GM23338 (cell line): Measurements from ENCODE around the gene RPS6KC1. TPM values are rescaled to one million over a fixed set of nuclear protein-coding genes. Genes with fewer than 3 reads are reported as not detected.

ENCODE experiments used
- ATAC-seq: fragments of 200-7000 bp; cut with Tn5 transposase; 3 replicates; pipeline ENCODE4 v1.9.1; 2020
- DNase-seq: peaks from one replicate; pipeline ENCODE4 v3.0.0-alpha.2; 2015; ENCODE audit warnings: low spot score
- H2AFZ ChIP-seq: fragments of 200-600 bp; sonication (generic); 2 replicates; pipeline ENCODE4 v1.8.0; 2016; ENCODE audit warnings: antibody characterized with exemption, mild to moderate bottlenecking, moderate library complexity
- H3F3A ChIP-seq: fragments of 200-600 bp; sonication (generic); replicated peaks from 2 replicates; pipeline ENCODE4 v1.8.0; 2017; ENCODE audit warnings: antibody characterized with exemption, mixed run types, low read depth
- H3K27ac ChIP-seq: fragments of 200-600 bp; sonication (generic); 2 replicates; pipeline ENCODE4 v1.6.1; 2016; ENCODE audit warnings: low read depth
- H3K27me3 ChIP-seq: fragments of 200-600 bp; sonication (generic); 2 replicates; pipeline ENCODE4 v1.8.0; 2016; ENCODE audit warnings: mild to moderate bottlenecking, mixed run types, moderate library complexity; ENCODE audit not compliant: insufficient read depth
- H3K36me3 ChIP-seq: fragments of 200-600 bp; sonication (generic); 2 replicates; pipeline ENCODE4 v1.8.0; 2016; ENCODE audit warnings: mild to moderate bottlenecking; ENCODE audit not compliant: insufficient read depth
- H3K4me1 ChIP-seq: fragments of 200-600 bp; sonication (generic); 2 replicates; pipeline ENCODE4 v1.8.0; 2016; ENCODE audit warnings: mild to moderate bottlenecking, moderate library complexity; ENCODE audit not compliant: insufficient read depth
- H3K4me2 ChIP-seq: fragments of 200-600 bp; sonication (generic); 2 replicates; pipeline ENCODE4 v1.7.1; 2017; ENCODE audit warnings: mixed run types
- H3K4me3 ChIP-seq: fragments of 200-600 bp; sonication (generic); 2 replicates; pipeline ENCODE4 v1.6.1; 2016; ENCODE audit warnings: mixed run types
- H3K79me2 ChIP-seq: fragments of 200-600 bp; sonication (generic); replicated peaks from 2 replicates; pipeline ENCODE4 v1.8.0; 2017; ENCODE audit warnings: mild to moderate bottlenecking; ENCODE audit not compliant: insufficient read depth
- H3K9me2 ChIP-seq: fragments of 200-600 bp; sonication (generic); 2 replicates; pipeline ENCODE4 v1.8.0; 2017; ENCODE audit not compliant: insufficient read depth
- H4K20me1 ChIP-seq: fragments of 200-600 bp; sonication (generic); replicated peaks from 2 replicates; pipeline ENCODE4 v1.8.0; 2017; ENCODE audit warnings: mild to moderate bottlenecking; ENCODE audit not compliant: insufficient read depth
- H3K27ac Mint-ChIP-seq: 2 replicates; pipeline ENCODE4 v1.8.0; 2020; ENCODE audit warnings: inconsistent platforms, mild to moderate bottlenecking, moderate library complexity, mixed read lengths
- H3K27me3 Mint-ChIP-seq: 3 replicates; pipeline ENCODE4 v1.8.0; 2022; ENCODE audit warnings: low read depth, mild to moderate bottlenecking, moderate library complexity, mixed read lengths, inconsistent platforms; ENCODE audit not compliant: insufficient read depth, poor library complexity
- H3K36me3 Mint-ChIP-seq: 3 replicates; pipeline ENCODE4 v1.8.0; 2021; ENCODE audit warnings: low read depth, mild to moderate bottlenecking, inconsistent platforms, moderate library complexity, mixed read lengths
- H3K4me1 Mint-ChIP-seq: 3 replicates; pipeline ENCODE4 v1.8.0; 2020; ENCODE audit warnings: mild to moderate bottlenecking, inconsistent platforms, mixed read lengths
- H3K4me3 Mint-ChIP-seq: 3 replicates; pipeline ENCODE4 v1.8.0; 2021; ENCODE audit warnings: moderate library complexity, mild to moderate bottlenecking, inconsistent platforms, mixed read lengths
- H3K9me3 Mint-ChIP-seq: 3 replicates; pipeline ENCODE4 v1.8.0; 2020; ENCODE audit warnings: moderate library complexity, mild to moderate bottlenecking, inconsistent platforms, mixed read lengths
- CREB1 ChIP-seq: fragments of 250-450 bp; sonication (Bioruptor Pico); IDR thresholded peaks from 2 replicates; pipeline ENCODE4 v1.5.0; 2020; ENCODE audit warnings: low read depth, mild to moderate bottlenecking, moderate library complexity
- JUNB ChIP-seq: IDR thresholded peaks from one replicate; pipeline ENCODE4 v1.6.1; 2016; ENCODE audit warnings: antibody characterized with exemption; ENCODE audit not compliant: unreplicated experiment
- STAT1 ChIP-seq: IDR thresholded peaks from one replicate; pipeline ENCODE4 v1.6.1; 2016; ENCODE audit warnings: antibody characterized with exemption; ENCODE audit not compliant: unreplicated experiment
- ZNF462 ChIP-seq: fragments of 250-450 bp; sonication (Bioruptor Pico); IDR thresholded peaks from 2 replicates; pipeline ENCODE4 v1.5.0; 2020; ENCODE audit warnings: mild to moderate bottlenecking, moderate library complexity
- polyA plus RNA-seq: library from polyadenylated mRNA; unstranded; fragments of >200 nt; fragmentation: Nextera tagmentation; extraction: Ambion mirVana; gene quantifications from 2 replicates; pipeline ENCODE4 v1.2.1, GENCODE V29; 2016
- total RNA-seq: library from RNA; depleted of rRNA; stranded (reverse); fragments of >200 nt; shearing (Covaris generic); gene quantifications from 2 replicates; pipeline ENCODE4 v1.2.3, GENCODE V29; 2014
- TF ChIP-seq, protein P1 (sequence below), 2 experiments: fragments of 200-600 bp in 1 of 2; sonication (generic) in 1 of 2; conservative IDR thresholded peaks; 2 replicates each; pipeline versions ENCODE4 v1.5.1 to v1.6.1; 2016 to 2017; ENCODE audit warnings: antibody characterized with exemption in 2 of 2, low read depth in 2 of 2, mild to moderate bottlenecking in 2 of 2, moderate library complexity in 1 of 2
- TF ChIP-seq, protein P2 (sequence below): IDR thresholded peaks from 2 replicates; pipeline ENCODE4 v1.6.1; 2016; ENCODE audit warnings: antibody characterized with exemption

Gene RPS6KC1
- total and polyA plus RNA-seq, 2 experiments from 2014 or later = 7.9 to 24.9 TPM

DNA sequence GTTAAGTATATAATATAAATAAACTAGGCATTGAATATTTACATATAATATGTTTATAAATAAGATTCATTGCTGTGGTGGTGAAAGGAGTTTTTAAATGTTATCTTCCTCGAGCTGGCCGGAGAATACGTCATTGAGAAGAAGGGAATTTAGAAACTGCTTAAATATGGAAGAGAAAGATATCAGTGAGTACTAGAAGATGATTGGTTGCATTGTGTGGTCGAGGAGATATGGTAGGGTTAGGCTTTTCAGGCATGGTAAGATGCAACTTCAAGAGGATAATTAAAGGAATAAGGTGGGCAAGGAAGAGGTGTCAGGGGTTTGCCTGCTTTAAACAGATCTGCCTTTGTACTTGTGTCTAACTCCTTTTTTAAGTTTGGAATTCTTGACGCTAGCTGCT, 73.5 kb downstream of the RPS6KC1 start (continued):
- no peak for TF ChIP-seq ZNF462 (CRISPR knock-in tag)

DNA sequence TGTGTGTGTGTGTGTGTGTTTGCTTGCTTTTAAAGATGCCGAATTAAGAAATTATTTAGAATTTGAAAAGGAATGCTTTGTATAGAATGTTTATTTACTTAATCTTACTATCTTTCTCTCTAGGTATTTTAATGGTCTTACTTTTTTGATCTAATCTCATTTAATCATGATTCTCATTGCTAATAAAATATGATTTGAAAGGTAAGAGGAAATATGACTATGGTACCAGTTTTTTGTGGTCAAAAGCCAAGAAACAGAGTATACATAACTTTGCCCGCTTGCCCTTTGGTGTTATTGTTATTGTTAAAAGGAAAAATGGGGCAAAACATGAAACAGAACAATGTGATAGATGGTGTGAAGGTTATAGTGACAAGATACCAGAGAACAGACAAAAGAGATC, 74.6 kb downstream of the RPS6KC1 start:
- ATAC-seq (no peak), DNase-seq (no peak)
- Histone ChIP-seq H3K4me2 (no peak overlapping the region), H4K20me1 (no peaks in the 10 kb centered on the region), H3F3A (no peaks in the 10 kb centered on the region), H3K27me3 (no peaks in the 10 kb centered on the region), H3K36me3 (no peaks in the 10 kb centered on the region), H3K4me3 (no peak overlapping the region), H3K9me2 (no peaks in the 10 kb centered on the region), H3K4me1 (no peaks in the 10 kb centered on the region), H3K27ac (no peak overlapping the region), H3K79me2 (no peaks in the 10 kb centered on the region), H2AFZ (no peak overlapping the region)
- Mint-ChIP-seq H3K9me3 (no peaks in the 10 kb centered on the region), H3K27ac (no peak overlapping the region), H3K4me3 (no peak overlapping the region), H3K27me3 (no peaks in the 10 kb centered on the region), H3K36me3 (no peaks in the 10 kb centered on the region), H3K4me1 (no peaks in the 10 kb centered on the region)
- TF ChIP-seq CREB1 = no peak
- TF ChIP-seq JUNB = no peak
- TF ChIP-seq, protein P1, sequence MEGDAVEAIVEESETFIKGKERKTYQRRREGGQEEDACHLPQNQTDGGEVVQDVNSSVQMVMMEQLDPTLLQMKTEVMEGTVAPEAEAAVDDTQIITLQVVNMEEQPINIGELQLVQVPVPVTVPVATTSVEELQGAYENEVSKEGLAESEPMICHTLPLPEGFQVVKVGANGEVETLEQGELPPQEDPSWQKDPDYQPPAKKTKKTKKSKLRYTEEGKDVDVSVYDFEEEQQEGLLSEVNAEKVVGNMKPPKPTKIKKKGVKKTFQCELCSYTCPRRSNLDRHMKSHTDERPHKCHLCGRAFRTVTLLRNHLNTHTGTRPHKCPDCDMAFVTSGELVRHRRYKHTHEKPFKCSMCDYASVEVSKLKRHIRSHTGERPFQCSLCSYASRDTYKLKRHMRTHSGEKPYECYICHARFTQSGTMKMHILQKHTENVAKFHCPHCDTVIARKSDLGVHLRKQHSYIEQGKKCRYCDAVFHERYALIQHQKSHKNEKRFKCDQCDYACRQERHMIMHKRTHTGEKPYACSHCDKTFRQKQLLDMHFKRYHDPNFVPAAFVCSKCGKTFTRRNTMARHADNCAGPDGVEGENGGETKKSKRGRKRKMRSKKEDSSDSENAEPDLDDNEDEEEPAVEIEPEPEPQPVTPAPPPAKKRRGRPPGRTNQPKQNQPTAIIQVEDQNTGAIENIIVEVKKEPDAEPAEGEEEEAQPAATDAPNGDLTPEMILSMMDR (conservative IDR thresholded peaks at IDR 0.05; ENCODE audit: low read depth in 2 of 2) = no peak
- no peak for TF ChIP-seq STAT1
- TF ChIP-seq ZNF462 (CRISPR knock-in tag) = no peak
- TF ChIP-seq, protein P2, sequence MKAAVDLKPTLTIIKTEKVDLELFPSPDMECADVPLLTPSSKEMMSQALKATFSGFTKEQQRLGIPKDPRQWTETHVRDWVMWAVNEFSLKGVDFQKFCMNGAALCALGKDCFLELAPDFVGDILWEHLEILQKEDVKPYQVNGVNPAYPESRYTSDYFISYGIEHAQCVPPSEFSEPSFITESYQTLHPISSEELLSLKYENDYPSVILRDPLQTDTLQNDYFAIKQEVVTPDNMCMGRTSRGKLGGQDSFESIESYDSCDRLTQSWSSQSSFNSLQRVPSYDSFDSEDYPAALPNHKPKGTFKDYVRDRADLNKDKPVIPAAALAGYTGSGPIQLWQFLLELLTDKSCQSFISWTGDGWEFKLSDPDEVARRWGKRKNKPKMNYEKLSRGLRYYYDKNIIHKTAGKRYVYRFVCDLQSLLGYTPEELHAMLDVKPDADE = no peak
